ENCODE data around the gene PNPLA2.

The PNPLA2 gene

DNA sequence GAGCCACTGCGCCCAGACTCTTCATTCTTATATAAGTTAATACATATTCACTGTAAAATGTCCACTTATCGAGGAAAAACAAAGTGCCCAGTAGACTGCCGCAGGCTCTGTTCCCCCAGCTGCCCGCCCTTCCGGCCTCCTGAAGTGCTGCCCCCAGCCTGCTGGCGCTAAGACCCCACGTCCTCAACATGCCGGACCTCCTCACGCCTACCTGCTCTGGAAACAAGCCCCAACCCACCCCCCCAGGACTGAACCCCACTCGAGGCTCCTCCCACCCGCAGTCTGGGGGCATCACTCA, 42.5 kb upstream of the PNPLA2 start:
- Histone ChIP-seq H3K4me3 (ENCODE audit: low read length) (peak overlapping the region; percentile 84; the same call in 1 of the 2 replicates), H3K9me3 (ENCODE audit: control insufficient read depth, insufficient read depth, low read length) (no peaks in the 10 kb centered on the region), H3K4me1 (ENCODE audit: control insufficient read depth, insufficient read depth, low read length) (0 out of 2 replicates have a peak, but pooled peaks cover 4% of the 10 kb centered on the region), H3K27me3 (ENCODE audit: control insufficient read depth, insufficient read depth, low read length) (no peaks in the 10 kb centered on the region), H3K36me3 (ENCODE audit: control insufficient read depth, insufficient read depth, low read length) (peaks cover 22% of the 10 kb centered on the region), H3K27ac (ENCODE audit: low read length) (no peak overlapping the region)
- DNase-seq (ENCODE audit: low read depth, low spot score): no peak
- whole genome bisulfite sequencing (ENCODE audit: insufficient coverage, insufficient read length): no CpG with 5 or more reads among the region's 11 CpGs

DNA sequence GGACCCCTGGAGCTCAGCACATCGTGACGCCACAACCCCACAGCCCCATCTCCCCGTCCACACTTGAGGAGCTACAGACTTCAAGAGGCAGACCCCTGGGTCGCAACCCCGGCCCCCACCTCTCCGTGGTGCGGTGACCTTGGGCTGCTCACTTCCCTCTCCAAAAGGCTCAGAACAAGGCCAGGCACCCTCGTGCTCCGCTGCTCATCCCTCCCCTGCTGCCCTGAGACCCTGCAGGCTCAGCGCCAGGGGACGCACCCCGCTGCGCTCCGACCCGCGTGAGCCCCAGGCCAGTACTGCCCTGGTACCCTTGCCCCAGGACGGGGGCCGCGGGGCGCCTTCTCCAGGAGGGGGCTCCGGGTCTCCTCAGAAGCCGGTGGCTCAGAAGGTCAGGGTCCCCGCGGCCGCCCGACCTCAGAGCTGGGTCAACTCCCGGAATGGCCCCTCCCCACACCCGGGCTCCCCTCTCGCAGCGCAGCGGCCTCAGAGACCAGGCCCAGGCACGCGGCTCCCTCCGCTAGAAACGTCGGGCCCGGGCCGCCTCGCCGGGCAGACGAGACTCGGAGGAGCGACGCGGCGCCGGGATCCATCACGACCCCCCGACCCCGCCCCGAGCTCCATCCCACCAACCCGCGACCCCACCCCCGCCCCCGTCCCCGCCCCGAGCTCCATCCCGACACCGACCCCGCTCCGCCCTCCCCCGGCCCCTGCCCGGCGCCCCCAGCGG, 42.0 kb upstream of the PNPLA2 start:
- H3K4me3 ChIP-seq (ENCODE audit: low read length): peak overlapping the region; percentile 84
- H3K27me3 ChIP-seq (ENCODE audit: control insufficient read depth, insufficient read depth, low read length): no peaks in the 10 kb centered on the region
- WGBS (ENCODE audit: insufficient coverage, insufficient read length): no CpG with 5 or more reads among the region's 65 CpGs
- H3K9me3 ChIP-seq (ENCODE audit: control insufficient read depth, insufficient read depth, low read length): no peaks in the 10 kb centered on the region
- H3K36me3 ChIP-seq (ENCODE audit: control insufficient read depth, insufficient read depth, low read length): peaks cover 19% of the 10 kb centered on the region
- H3K4me1 ChIP-seq (ENCODE audit: control insufficient read depth, insufficient read depth, low read length): peaks cover 4% of the 10 kb centered on the region; the same call in 1 of the 2 replicates
- no peak for DNase-seq (ENCODE audit: low read depth, low spot score)
- no peak overlapping the region for H3K27ac ChIP-seq (ENCODE audit: low read length)

DNA sequence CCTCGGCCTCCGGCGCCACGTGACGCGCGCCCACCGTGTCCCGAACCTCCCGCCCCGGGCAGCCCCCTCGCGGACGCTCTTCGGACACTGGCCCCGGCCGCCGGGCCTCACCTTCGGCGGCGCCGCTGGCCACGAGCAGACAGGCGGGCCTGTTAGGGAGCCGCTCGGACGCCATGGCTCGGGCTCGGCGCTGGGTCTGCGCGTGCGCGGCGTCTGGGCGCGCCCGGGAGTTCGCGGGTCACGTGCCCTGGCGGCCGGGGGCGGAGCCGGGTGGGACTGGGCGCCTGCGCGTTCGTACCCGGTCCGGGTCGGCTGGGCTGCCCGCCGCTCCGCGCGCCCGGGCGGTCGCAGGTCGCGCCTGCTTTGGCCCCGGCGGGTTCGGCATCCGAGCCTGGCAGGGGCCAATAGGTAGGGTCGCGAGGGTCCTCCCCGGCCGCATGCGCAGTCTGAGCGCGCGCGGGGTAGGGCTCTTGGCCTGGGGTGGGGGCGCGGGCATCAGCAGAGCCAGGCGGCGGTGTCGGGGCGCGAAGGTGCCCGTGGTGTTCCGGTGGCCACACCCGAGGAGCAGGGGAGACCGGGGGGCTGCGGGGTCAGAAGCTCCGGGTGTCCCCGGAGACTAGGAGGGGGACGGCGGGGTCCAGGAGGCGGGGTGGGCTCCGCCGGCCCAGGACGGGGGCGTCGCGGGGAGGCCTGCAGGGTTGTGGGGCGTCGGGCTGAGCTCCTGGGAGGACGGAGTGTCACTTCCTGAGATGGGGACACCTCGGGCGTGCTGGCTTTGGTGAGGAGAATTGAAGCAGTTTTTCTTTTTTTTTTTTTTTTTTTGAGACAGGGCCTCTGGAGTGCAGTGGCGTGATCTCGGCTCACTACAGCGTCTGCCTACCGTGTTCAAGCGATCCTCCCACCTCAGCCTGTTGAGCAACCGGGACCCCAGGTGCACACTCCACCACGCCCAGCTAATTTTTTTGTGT, 41.1 kb upstream of the PNPLA2 start, which contains the start of gene GATD1:
Gene GATD1, minus strand, starts transcription at position 200 of the 968 bp plus-strand sequence. Its CDS starts 25 bp downstream, at position 175.
- WGBS (ENCODE audit: insufficient coverage, insufficient read length): no CpG with 5 or more reads among the region's 110 CpGs
- Histone ChIP-seq H3K27ac (ENCODE audit: low read length) (no peak within 1 kb of the TSS), H3K4me3 (ENCODE audit: low read length) (peak within 1 kb of the TSS; percentile 84), H3K9me3 (ENCODE audit: control insufficient read depth, insufficient read depth, low read length) (no peaks in the 10 kb centered on the region), H3K36me3 (ENCODE audit: control insufficient read depth, insufficient read depth, low read length) (peaks cover 10% of the 10 kb centered on the region), H3K27me3 (ENCODE audit: control insufficient read depth, insufficient read depth, low read length) (no peaks in the 10 kb centered on the region), H3K4me1 (ENCODE audit: control insufficient read depth, insufficient read depth, low read length) (peaks cover 2% of the 10 kb centered on the region; the same call in 1 of the 2 replicates)
- peak; percentile 71 for DNase-seq (ENCODE audit: low read depth, low spot score)

DNA sequence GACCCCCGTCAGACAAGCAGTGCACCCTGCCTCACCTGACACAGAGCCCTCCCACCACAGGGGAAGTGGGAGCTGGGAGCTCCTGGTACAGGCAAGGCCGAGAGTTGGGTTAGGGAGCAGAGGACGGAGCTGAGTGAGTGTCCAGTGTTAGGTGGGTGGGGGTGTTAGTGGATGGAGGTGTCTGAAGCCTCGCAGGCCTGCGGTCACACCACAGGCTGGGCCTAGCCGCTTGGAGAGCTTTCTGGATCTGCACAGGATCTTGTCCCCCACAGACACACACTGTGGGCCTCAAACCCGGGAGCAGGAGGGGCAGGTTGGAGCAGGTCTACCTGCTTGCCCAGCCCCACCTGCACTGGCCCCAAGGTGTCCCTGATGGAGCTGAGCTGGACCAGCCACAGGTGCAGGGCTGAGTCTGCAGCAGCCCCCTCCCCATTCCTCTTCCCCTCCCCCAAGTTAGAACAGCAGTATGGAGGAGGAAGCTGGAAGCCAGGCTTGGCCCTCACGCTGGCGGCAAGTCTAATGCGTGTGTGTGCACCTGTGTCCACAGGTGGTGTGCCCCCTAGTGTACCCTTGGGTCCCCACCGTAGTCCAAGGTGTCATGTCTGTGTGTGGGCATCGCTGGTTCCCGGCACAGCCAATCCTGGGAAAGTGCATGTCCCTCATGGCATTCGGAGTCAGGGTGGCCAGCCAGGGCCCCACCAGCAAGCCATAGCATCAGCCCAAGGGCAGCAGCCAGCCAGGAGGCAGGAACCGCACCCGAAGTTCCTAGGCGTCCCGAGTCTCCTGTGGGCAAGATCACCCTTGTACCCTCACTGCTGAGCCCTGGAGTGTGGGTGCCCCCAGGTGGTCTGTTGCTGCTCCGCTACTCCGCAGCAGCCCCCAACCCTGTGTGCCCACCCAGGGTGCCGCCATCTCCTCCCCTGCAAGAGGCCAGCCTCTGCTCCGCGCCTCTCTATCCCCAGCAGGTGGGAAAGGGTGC, 39.4 kb upstream of the PNPLA2 start:
- H3K4me1 ChIP-seq (ENCODE audit: control insufficient read depth, insufficient read depth, low read length): peaks cover 5% of the 10 kb centered on the region; the same call in 1 of the 2 replicates
- no peak for DNase-seq (ENCODE audit: low read depth, low spot score)
- no peaks in the 10 kb centered on the region for H3K27me3 ChIP-seq (ENCODE audit: control insufficient read depth, insufficient read depth, low read length)
- no CpG with 5 or more reads among the region's 23 CpGs for WGBS (ENCODE audit: insufficient coverage, insufficient read length)
- H3K9me3 ChIP-seq (ENCODE audit: control insufficient read depth, insufficient read depth, low read length): no peaks in the 10 kb centered on the region
- no peak overlapping the region for H3K27ac ChIP-seq (ENCODE audit: low read length)
- no peak overlapping the region for H3K4me3 ChIP-seq (ENCODE audit: low read length)
- no peaks in the 10 kb centered on the region for H3K36me3 ChIP-seq (ENCODE audit: control insufficient read depth, insufficient read depth, low read length)

DNA sequence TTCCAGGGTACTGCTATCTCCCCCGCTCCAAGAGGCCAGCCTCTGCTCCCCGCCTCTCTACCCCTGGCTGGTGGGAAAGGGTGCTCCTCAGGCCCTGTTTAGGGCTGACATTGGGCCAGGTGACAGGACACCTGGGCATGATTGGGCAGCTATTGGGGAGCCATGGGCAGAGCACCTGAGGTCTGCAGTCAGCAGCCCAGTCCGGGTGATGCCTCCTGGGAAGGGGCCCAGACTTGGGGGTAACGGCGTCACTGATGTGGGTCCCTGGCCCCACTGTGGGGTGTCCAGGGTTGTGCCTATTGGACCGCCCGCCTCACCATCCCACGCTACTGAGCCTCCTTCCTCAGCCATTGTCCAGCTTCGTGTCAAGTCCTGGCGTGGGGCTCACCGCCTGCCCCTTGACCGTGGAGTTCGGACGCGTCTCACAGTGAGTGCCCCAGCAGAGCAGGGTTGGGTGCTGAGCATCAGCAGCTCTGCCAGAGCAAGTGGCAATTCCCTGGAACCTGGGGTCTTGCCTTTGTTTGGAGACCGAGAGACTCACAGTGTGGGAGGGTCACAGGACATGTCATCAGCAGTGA, 38.7 kb upstream of the PNPLA2 start:
- H3K27me3 ChIP-seq (ENCODE audit: control insufficient read depth, insufficient read depth, low read length): no peaks in the 10 kb centered on the region
- no peak overlapping the region for H3K27ac ChIP-seq (ENCODE audit: low read length)
- H3K36me3 ChIP-seq (ENCODE audit: control insufficient read depth, insufficient read depth, low read length): no peaks in the 10 kb centered on the region
- no peaks in the 10 kb centered on the region for H3K9me3 ChIP-seq (ENCODE audit: control insufficient read depth, insufficient read depth, low read length)
- no peak overlapping the region for H3K4me3 ChIP-seq (ENCODE audit: low read length)
- DNase-seq (ENCODE audit: low read depth, low spot score): no peak
- H3K4me1 ChIP-seq (ENCODE audit: control insufficient read depth, insufficient read depth, low read length): peaks cover 5% of the 10 kb centered on the region; the same call in 1 of the 2 replicates
- no CpG with 5 or more reads among the region's 16 CpGs for WGBS (ENCODE audit: insufficient coverage, insufficient read length)

DNA sequence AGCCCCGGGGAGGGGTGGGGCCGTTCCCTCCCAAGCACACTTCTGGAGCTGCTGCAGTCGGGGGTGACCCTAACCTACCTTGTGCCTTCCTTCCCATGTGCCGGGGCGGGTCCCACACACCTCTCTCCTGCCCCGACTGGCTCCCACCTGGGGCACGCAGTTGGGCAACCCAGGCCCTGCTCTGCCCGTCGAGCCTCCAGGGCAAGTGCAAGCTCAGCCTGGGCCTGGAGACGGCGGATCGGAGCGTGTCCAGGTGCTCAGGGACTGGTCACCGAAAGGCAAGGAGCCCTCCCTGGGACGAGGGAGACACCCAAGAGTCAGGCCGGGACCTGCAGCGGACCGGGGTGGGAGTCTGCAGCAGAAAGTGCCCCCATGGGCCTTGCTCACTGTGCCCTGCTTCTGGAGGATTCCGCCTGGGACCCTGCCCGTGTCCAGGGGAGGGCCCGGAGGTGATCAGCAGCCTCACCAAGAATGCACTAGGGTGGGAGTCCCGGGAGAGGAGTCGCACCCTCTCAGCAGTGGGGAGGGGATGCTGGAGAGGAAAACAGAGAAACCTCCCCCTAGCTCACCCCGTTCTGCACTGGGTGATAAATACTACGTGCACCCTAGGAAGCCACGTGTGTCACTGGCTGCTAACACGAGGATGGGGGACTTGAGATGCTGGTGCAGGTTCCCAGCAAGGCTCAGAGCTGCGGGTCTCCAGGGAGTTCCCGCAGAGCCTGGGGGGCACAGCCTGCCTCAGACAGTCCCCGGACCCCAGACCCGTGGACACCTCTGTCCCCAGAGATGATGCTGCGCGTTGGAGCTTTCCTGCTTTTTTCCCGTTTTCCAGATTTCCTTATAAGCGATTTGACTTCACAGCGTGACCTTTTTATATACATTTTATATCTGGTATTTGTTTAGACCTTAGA, 36.2 kb upstream of the PNPLA2 start:
- DNase-seq (ENCODE audit: low read depth, low spot score): no peak
- WGBS (ENCODE audit: insufficient coverage, insufficient read length): no CpG with 5 or more reads among the region's 36 CpGs

DNA sequence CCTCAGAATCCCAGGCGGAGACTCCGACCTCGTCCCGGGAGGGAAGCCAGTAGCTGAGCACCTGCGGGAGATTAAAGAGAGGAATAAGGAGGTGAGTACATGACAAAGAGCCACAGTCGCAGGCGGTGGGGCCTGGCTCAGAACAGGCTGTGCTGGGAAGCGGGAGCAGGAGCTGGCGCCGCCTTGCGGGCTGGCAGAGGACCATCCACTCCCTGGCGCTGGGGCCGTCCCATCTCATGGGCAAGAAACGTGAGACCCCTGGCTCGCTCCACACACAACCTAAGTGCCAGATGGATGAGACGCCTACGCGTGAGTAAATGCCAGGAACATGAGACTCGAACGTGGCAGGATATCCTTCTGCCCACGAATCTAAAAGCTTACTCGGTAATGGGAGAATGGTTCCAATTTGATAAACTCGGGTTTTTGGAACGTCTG, 35.1 kb upstream of the PNPLA2 start:
- no peaks in the 10 kb centered on the region for H3K36me3 ChIP-seq (ENCODE audit: control insufficient read depth, insufficient read depth, low read length)
- peak; percentile 94 for DNase-seq (ENCODE audit: low read depth, low spot score)
- H3K4me1 ChIP-seq (ENCODE audit: control insufficient read depth, insufficient read depth, low read length): peaks cover 3% of the 10 kb centered on the region; the same call in 1 of the 2 replicates
- H3K27ac ChIP-seq (ENCODE audit: low read length): no peak overlapping the region
- no peak overlapping the region for H3K4me3 ChIP-seq (ENCODE audit: low read length)
- WGBS (ENCODE audit: insufficient coverage, insufficient read length): no CpG with 5 or more reads among the region's 24 CpGs
- H3K9me3 ChIP-seq (ENCODE audit: control insufficient read depth, insufficient read depth, low read length): no peaks in the 10 kb centered on the region
- no peaks in the 10 kb centered on the region for H3K27me3 ChIP-seq (ENCODE audit: control insufficient read depth, insufficient read depth, low read length)

More for the DNA sequence above, 36.2 kb upstream of the PNPLA2 start:
- no peaks in the 10 kb centered on the region for H3K36me3 ChIP-seq (ENCODE audit: control insufficient read depth, insufficient read depth, low read length)
- H3K9me3 ChIP-seq (ENCODE audit: control insufficient read depth, insufficient read depth, low read length): no peaks in the 10 kb centered on the region
- H3K27me3 ChIP-seq (ENCODE audit: control insufficient read depth, insufficient read depth, low read length): no peaks in the 10 kb centered on the region
- no peak overlapping the region for H3K27ac ChIP-seq (ENCODE audit: low read length)
- peaks cover 5% of the 10 kb centered on the region; the same call in 1 of the 2 replicates for H3K4me1 ChIP-seq (ENCODE audit: control insufficient read depth, insufficient read depth, low read length)
- no peak overlapping the region for H3K4me3 ChIP-seq (ENCODE audit: low read length)

DNA sequence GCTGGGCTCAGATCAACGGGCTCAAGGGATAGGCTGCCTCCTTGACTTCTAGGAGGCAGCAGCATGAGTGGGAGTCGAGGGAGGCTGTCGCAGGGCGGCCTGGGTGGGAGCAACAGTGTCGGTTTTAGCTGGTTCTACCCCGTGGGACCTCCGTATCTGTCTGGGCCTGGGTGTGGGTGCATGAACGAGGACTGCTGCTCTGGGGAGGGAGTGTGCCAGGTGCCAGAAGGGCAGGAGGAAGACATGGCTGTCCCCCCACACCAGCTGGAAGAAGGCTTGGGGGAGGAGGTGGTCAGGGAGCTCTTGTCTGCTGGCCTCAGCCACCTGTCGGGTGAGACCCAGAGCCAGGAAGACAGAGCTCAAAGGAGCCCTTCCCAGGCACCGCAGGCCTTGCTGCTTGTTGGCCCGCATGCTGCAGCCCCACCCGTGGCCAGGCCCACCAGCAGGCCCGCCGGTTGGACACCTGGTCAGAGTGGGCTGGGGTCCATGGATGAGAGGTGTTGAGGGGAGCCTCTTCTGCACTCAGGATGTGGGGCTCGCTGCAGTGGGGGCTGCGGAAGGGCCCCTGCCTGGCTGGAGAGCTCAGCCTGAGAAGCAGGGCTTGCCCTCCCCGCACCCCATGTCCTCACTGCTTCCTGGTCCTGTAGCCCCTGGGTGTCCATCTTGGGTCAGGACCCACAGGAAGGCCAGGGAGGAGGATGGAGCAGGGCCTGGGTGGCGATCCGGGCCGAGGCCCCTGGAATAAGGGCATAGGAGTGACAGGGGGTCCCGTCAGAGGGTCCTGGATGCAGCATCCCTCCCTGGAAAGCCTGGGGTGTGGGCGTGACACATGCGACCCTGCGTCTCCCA, 32.3 kb upstream of the PNPLA2 start:
- DNase-seq (ENCODE audit: low read depth, low spot score): no peak
- Histone ChIP-seq H3K36me3 (ENCODE audit: control insufficient read depth, insufficient read depth, low read length) (no peaks in the 10 kb centered on the region), H3K9me3 (ENCODE audit: control insufficient read depth, insufficient read depth, low read length) (no peaks in the 10 kb centered on the region), H3K4me1 (ENCODE audit: control insufficient read depth, insufficient read depth, low read length) (peaks cover 5% of the 10 kb centered on the region), H3K4me3 (ENCODE audit: low read length) (no peak overlapping the region), H3K27ac (ENCODE audit: low read length) (no peak overlapping the region), H3K27me3 (ENCODE audit: control insufficient read depth, insufficient read depth, low read length) (no peaks in the 10 kb centered on the region)
- no CpG with 5 or more reads among the region's 24 CpGs for WGBS (ENCODE audit: insufficient coverage, insufficient read length)

Measured in iPS DF 6.9 (cell line).